GM19328 (cell line): ENCODE results near the gene HDAC1.
"Not testable (repeated sequence)": the region's sequence is repeated elsewhere in the genome, so short reads cannot be mapped to it uniquely, and the experiment has no call there.

Source experiments
- ATAC-seq: cut with Tn5 transposase; IDR thresholded peaks from one replicate; pipeline ENCODE4 v1.9.1; 2021; ENCODE audit warnings: mild to moderate bottlenecking, moderate library complexity; ENCODE audit not compliant: unreplicated experiment

HDAC1 gene

GRCh38 chr1:32342704-32343103 lies 50.8 kb downstream of the HDAC1 start:
- ATAC-seq = no peak

DNA sequence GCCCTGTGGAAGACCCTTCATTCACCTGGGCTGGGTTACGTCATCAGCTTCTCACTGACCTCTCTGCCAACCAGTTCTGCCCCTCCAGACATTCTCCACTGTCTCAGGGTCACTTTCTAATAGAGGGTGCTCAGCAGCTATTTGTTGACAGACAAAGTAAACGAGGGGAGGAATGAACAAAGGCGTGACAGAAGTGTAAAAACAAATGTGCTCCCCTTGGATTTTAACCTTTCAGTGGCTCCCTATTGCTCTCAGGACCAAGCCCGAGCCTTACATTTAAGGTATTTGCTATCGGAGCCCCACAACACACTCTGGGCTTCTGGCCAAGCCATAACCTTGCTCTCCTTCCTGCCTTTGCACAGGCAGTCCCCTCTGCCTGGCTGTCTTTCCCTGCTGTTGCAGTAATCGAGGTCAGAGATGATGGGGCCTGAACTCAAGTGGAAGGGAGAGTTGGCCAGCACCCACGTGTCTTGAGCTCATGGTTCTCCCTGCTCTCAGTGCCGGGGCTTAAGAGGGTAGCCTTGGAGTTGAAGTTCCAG lies 53.5 kb downstream of the HDAC1 start:
- no peak for ATAC-seq

GRCh38 chr1:32346532-32347157 lies 54.8 kb downstream of the HDAC1 start:
- ATAC-seq = no peak

DNA sequence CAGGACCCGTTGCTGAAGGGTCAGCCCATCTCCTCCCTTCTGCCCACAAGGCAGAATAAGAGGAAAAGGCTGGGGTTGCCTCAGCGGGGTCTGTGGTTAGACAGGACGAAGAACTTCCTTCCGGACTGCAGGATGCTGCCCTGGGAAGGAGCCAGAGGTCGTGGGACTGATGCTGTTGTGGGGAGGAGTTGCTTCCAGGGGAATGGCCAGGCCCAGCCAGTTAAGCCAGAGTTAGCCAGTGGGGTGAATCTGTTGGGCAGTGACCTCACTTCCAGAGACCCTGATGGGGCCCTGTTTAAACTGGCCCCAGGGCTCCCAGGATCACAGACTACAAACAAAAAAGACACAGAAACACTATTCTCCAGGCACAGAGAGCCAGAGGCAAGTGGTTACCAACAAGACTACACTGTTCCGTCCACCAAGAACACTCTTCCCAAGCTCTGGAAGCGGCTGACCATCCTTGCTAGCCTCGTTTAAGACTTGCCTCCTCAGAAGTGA lies 57.4 kb downstream of the HDAC1 start:
- ATAC-seq = no peak

DNA sequence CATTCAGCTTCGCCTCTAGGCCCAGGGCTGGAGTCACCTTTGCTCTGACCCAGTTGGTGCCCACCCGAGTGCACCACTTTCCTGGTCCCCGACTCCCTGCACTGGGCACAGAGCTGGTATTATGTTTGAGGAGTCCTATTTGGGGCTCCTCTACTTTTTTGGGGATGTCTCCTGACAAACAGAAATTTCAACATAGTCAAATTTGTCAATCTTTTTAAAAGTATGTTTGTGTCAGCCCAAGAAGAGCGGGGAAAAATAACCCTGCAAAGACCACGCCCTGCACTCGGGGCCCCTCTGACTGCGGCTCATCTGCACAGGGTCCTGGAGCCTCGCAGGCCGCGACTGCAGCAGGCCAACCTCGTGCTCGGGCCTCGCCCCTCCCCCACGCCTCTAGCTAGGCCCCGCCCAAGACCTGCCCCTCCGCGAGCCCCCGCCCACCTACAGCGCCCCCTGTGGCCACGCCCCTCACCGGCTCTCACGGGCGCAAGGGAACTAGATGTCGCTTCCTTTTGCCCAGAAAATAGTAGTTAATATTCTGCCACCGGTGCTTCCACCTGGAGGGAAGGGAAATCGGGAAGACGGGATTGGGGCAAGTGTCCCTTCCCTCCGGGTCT lies 59.0 kb downstream of the HDAC1 start:
- ATAC-seq = peak; percentile 41

GRCh38 chr1:32351399-32352238 lies 59.7 kb downstream of the HDAC1 start:
- peak; percentile 83 for ATAC-seq

DNA sequence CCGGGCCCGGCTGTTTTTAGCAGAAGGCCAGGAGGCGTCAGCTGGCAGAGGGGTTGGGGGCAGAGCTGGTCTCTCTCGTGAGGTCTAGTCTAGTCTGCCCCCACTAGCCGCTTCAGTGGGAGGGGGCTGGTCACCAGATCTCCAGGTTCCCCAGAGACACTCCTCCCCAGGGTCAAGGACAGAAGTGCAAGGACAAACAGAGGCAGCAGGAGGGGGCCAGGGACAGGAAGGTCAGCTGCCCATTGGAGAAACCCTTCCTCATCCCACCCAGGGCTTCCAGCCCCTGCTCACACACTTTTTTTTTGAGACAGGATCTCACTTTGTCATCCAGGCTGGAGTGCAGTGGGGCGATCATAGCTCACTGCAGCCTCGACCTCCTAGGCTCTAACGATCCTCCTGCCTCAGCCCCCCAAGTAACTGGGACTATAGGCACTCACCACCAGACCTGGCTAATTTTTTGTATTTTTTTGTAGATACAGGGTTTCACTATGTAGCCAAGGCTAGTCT lies 60.4 kb downstream of the HDAC1 start:
- no peak for ATAC-seq

GRCh38 chr1:32352831-32353383 lies 61.0 kb downstream of the HDAC1 start:
- no peak for ATAC-seq

GRCh38 chr1:32353431-32353830 lies 61.5 kb downstream of the HDAC1 start:
- no peak for ATAC-seq

DNA sequence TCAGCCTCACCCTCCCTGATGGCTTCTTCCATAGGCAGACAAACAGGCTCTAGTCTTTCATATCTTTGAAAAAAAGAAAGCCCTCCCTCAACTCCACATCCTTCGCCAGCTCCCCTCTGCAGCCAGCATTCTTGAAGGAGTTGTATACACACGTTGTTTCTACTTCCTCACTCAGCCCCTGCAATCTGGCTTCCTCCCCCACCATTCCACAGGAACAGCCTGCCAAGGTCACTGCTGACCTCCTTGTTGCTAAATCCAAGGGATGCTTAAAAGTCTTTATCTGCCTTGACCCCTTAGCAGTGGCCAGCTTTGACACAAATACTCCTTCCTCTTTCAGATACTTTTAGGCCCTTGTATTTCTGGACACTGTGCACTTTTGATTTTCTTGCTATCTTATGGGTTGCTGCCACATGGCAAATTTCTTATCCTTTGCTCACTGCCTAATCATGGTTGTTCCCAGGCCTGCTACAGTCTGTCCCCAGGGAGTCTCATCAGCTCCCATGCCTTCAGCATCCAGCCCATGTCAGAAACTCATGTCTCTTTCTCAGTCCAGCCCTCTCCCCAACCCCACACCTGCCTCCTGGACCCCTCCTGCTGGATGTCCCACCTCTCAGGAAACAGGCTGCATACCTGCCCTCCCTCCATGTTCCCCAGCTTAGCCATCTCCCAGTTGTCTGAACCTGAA lies 62.1 kb downstream of the HDAC1 start:
- ATAC-seq = no peak

DNA sequence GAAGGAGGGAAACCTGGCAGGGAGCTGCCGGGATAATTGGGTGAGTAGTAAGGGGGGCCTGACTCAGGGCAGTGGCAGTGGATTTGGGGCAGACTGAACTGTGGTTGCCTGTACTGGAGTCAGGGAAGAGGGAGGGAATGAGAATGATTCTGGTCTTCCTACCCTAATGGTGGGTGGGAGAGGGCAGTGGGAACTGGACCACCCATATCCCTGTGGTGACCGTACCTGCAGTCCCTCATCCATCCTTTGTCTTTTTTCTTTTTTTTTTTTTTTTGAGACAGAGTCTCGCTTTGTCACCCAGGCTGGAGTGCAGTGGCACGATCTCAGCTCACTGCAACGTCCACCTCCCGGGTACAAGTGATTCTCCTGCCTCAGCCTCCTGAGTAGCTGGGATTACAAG lies 63.9 kb downstream of the HDAC1 start:
- ATAC-seq = not testable (repeated sequence)

- no peak for ATAC-seq
Measured at GRCh38 chr1:32356478-32356877, 64.6 kb downstream of the HDAC1 start.

DNA sequence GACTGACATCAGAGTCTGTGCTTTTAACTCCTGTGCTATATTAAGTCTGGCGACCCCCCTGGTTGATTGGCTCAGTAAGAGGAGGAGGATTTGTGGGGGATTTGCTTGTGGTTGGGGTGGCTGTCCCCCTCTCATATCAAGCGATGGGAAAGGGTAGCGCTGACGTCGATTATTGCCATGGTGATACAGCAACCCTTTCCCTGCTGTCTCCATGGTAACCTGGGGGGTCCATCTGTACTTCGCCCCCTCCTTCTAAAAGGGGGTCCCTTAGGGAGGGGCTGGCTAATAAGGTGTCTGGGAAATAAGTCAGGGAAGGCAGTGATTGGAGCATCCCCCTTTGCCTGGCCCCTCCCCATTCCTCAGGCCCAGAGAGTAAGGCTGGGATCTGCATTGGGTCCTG lies 65.7 kb downstream of the HDAC1 start:
- ATAC-seq = no peak

GRCh38 chr1:32358435-32358834 lies 66.6 kb downstream of the HDAC1 start:
- ATAC-seq = no peak

DNA sequence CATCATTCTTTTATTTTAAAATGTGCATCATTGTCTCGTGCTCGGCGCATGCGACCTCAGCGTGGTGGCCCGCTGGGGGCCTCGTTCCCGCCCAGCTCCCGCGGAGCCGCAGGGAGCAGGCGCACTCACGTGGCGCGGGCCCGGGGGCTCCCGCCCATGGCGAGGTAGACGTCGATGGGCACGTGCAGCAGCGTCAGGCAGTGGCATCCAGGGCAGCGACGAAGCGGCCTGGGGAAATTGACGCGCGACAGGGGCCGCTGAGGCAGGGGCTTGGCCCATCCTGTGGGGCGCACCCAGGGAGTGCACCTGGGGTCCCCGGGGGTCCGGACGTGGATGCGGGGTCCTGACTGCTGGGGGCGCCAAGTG lies 69.4 kb downstream of the HDAC1 start:
- ATAC-seq = no peak

DNA sequence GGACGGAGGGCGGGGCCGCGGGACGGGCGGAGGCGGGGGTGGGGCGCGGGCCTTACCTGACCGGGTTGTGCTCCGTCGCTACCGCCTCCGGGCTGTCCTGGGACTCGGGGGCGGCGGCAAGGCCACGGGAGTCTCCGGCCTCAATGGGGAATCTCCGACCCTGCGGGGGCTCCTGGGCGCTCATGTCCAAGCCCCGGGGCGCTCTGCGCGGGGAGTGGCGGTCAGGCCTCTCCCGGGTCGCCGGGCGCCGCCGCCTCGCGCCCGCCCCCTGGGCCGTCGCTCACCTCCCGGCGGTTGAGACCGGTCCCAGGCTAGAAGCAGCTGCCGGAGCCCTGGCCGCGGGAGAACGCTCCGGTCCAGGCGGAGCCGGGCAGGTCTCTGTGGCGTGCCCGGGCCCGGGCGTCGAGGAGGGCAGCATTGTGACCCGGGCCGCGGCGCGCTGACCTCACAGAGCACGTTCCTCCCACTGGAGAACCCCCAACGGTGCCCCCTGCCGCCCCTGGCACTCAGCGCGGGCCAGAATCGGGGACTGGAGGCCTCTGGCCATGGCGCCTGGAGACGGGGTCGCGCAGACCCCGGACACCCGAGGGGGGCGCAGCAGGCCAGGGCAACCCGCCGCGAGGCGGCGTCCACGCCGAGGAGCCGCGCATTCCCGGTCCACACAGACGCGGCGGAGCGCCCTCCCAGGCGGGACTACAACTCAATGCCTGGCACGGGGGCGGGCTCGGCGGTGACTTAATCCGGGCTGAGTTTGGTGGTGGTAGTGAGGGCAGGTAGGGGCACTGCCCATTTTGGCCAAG lies 70.0 kb downstream of the HDAC1 start:
- ATAC-seq = no peak

DNA sequence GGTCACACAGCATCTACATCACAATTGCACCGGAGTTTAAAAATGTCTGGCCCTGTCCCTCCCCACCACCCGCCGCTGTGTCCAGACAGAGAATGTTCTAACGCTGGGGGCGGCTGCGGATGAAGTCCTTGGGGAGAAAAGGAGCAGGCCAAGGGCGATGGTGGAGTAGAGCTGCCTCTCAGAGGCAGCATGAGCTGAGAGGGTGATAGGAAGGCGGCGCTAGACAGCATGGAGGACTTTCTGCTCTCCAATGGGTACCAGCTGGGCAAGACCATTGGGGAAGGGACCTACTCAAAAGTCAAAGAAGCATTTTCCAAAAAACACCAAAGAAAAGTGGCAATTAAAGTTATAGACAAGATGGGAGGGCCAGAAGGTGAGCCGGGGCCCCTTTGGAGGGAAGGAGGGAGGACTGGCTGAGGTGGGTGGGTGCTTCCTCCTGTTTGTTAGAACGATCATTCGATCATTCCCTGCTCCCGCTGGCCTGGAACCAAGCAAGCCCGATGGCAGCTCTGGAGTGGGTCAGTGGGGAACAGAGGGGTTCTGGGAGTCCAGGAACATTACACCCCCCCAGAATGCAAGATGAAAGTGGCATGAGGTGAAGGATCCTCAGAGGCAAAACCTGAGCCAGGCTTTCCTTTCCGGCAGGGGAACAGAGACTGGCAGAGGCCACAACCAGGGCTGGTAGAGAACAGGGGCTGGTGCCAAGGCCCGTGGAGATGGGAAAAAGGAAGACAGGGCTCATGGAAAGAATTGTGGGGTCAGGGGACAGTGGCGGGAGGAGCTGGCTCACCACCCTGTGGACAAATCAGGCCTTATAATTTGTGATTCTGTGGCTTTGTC lies 70.8 kb downstream of the HDAC1 start, which contains the start of the genes FAM229A and TSSK3:
Gene FAM229A (minus strand): TSS at position 12 of the 840 bp plus-strand sequence. CDS start 394 bp downstream, outside the sequence.
Gene TSSK3 (plus strand): TSS at position 66 of the 840 bp plus-strand sequence. CDS start 163 bp downstream, at position 229.
- ATAC-seq = no peak

- ATAC-seq = no peak
Measured at GRCh38 chr1:32363713-32364112, 71.8 kb downstream of the HDAC1 start.

GRCh38 chr1:32364836-32365235 lies 73.0 kb downstream of the HDAC1 start:
- no peak for ATAC-seq
